Medulla oblongata (tissue), 1 donor: ENCODE data around the gene AP2A2.
"Not testable (repeated sequence)": the region's sequence is repeated elsewhere in the genome, so short reads cannot be mapped to it uniquely, and the experiment has no call there.

ENCODE experiments used
- DNase-seq: peaks from one replicate; pipeline ENCODE4 v3.0.0-alpha.2; 2015; ENCODE audit errors: extremely low spot score

Gene AP2A2

DNA sequence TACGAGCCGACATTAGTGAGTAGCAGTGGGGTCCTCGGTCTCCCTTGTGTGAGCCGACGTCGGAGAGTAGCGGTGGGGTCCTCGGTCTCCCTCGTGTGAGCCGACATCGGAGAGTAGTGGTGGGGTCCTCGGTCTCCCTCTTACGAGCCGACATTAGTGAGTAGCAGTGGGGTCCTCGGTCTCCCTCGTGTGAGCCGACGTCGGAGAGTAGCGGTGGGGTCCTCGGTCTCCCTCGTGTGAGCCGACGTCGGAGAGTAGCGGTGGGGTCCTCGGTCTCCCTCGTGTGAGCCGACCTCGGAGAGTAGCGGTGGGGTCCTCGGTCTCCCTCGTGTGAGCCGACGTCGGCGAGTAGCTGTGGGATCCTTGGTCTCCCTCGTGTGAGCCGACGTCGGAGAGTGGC, 49.7 kb downstream of the AP2A2 start:
- DNase-seq: not testable (repeated sequence)

GRCh38 chr11:975827-976226, 50.2 kb downstream of the AP2A2 start:
- DNase-seq: no peak

DNA sequence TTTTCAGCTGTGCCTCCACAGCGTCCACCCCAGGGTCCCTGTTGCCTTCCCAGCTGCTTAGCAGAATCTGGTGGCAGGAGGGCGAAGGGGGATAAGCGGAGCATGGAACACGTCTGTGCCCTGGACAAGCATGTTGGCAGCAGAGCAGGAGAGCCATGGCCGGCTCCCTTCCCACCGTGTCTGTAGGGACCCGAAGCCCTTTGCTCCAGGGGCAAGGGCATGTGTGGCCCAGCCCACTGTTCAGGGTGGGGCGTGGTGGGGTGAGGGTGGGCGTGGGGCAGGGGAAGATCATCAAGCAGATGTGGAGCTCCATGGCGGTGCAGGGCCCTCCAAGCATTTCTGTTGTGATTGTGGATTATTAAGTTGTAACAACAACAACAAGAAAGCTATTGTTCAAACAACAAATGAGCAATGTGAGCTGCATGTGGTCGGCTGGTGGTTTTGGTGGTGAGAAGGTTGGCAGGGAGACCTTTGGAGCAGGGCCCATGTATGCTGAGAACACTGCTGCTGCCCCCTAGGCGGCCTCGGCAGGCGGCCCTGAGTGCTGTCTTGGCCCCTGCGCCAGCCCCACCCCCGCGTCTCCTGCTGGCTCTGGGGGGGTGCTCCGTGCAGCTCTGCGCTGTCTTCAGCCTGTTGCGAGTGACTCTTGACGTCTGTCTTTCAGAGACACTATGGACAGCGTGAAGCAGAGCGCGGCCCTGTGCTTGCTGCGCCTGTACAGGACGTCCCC, 50.9 kb downstream of the AP2A2 start:
- DNase-seq: peak; percentile 88

DNA sequence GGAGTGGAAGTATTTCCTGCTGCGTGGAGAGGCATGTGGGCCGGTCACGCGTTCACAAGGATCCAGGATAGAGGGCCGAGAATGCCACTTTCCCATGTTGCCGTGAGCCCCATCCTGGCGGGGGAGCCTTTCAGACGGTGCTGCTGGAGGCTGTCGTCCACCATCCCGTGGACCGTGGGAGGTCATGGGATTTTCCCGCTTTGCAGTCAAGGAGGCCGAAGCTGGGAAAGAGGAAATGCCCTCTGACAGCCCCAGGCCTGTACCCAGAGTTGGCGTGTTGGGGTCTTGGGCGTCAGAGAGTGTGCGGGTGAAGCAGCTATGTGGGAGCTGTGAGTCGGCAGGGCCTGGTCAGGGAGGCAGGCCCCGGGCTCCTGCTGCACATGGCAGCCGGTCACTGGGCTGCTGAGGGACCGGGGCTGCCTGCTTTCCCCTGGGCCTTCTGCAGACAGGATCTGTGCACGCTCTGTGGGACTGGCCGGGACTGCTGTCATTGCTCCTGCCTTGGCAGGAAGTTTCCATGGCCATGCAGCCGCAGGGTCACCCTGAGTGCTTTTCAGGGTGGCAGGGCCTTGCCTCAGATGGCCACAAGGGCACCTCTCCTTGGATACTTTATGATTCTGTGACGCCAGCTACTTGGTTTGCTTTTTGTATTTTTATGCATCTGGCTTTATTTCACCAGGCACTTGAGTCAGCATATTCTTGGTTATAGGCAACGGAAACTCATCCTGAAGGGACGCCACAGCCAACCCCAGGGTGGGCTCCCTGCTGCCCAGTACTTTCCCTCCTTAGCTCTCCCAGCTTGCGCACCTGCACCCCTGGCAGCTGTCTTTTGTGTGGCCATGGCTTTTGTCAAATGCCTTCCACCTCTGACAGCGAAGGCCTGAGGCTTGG, 52.4 kb downstream of the AP2A2 start:
- DNase-seq: no peak

- no peak for DNase-seq
Observed at GRCh38 chr11:978781-979180, 53.1 kb downstream of the AP2A2 start.

GRCh38 chr11:980438-981357, 55.0 kb downstream of the AP2A2 start:
- no peak for DNase-seq

GRCh38 chr11:981764-982163, 56.1 kb downstream of the AP2A2 start:
- no peak for DNase-seq

DNA sequence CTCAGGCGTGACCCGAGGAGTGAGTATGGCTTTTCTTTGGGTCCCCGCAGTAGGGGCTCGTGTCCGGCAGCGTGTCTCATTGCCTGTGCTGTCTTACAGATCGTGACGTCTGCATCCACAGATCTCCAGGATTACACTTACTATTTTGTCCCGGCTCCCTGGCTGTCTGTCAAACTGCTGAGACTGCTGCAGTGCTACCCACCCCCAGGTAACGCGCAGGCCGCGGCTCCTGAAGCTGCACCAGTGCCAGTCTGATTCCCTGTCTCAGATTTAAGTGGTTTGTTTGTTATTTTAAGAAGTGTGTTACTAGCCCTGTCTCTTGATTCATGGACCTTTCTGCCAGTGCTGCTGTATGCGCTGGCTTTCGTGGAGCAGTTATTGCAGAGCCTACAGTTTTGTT, 58.9 kb downstream of the AP2A2 start:
- DNase-seq: no peak

DNA sequence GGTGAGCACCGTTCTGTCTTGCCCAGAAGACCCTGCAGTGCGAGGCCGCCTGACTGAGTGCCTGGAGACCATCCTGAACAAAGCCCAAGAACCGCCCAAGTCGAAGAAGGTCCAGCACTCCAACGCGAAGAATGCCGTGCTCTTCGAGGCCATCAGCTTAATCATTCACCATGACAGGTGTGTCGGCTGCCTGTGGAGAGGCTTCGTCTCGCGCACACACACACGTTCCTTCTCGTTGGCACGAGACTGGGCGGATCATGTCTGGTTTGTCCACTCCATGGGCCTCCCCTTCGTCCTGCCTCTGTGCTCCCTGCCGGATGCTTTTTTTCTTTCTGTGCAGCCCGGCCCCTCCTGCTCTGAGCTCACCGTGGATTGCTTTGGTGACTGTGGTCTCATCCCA, 59.7 kb downstream of the AP2A2 start:
- DNase-seq: no peak

DNA sequence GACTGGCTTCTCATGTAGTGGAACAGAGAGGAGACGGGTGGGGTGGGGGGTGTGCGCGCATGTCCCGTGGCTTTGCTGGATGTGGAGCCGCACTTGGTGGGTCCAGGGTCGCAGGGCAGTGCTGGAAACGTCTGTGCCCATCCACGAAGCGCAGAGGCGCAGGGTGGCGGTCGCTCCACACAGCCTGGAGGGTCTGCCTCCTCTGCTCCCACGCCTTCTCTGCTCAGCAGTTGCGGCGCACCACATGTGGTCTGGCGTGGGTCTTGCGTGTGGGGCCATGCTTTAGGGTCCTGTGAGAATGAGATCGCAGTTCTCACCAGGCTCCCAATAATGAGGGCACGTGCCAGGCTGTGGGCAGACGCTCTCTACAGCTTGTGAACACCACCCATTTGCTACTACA, 60.2 kb downstream of the AP2A2 start:
- DNase-seq: no peak

GRCh38 chr11:986270-986951, 60.7 kb downstream of the AP2A2 start:
- no peak for DNase-seq

GRCh38 chr11:986952-987305, 61.3 kb downstream of the AP2A2 start:
- no peak for DNase-seq

- no peak for DNase-seq
Observed at GRCh38 chr11:987671-988070, 62.0 kb downstream of the AP2A2 start.

DNA sequence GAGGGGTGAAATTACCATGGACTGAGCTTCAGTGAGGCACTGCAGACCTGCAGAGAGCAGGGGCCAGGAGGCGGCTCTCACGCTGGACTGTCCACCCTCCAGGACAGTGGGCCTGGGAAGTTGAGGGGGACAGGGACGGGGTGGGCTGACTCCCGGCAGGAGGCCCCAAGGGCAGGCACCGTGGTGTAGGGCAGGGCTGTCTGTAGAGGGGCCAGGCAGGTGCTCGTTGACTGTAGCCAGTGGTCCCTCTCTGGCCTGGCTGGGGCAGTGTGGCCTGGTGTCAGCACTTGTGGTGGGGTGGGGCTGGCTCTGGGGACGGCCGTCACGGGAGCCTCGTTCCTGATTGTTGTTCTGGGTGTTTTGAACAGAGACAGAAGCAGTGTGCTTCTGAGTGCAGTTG, 64.4 kb downstream of the AP2A2 start:
- no peak for DNase-seq

GRCh38 chr11:991034-991433, 65.4 kb downstream of the AP2A2 start:
- DNase-seq: no peak

- DNase-seq: no peak
Observed at GRCh38 chr11:991711-992307, 66.1 kb downstream of the AP2A2 start.

GRCh38 chr11:992577-992976, 66.9 kb downstream of the AP2A2 start:
- DNase-seq: no peak

DNA sequence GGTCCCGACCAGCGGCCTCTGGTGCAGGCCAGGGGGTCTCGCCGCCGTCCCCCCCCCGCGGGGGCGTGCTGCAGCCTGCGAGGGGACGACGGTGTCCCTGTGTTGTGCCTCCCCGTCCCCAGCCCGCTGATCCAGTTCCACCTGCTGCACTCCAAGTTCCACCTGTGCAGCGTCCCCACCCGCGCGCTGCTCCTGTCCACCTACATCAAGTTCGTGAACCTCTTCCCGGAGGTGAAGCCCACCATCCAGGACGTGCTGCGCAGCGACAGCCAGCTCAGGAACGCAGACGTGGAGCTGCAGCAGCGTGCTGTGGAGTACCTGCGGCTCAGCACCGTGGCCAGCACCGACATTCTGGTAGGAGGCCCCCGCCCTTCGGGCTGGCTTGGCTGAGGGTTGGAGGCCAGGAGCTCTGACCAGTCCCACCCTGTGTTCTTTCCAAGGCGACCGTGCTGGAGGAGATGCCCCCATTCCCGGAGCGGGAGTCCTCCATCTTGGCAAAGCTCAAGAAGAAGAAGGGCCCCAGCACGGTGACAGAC, 68.0 kb downstream of the AP2A2 start:
- no peak for DNase-seq

- DNase-seq: no peak
Observed at GRCh38 chr11:995044-995751, 69.5 kb downstream of the AP2A2 start.

DNA sequence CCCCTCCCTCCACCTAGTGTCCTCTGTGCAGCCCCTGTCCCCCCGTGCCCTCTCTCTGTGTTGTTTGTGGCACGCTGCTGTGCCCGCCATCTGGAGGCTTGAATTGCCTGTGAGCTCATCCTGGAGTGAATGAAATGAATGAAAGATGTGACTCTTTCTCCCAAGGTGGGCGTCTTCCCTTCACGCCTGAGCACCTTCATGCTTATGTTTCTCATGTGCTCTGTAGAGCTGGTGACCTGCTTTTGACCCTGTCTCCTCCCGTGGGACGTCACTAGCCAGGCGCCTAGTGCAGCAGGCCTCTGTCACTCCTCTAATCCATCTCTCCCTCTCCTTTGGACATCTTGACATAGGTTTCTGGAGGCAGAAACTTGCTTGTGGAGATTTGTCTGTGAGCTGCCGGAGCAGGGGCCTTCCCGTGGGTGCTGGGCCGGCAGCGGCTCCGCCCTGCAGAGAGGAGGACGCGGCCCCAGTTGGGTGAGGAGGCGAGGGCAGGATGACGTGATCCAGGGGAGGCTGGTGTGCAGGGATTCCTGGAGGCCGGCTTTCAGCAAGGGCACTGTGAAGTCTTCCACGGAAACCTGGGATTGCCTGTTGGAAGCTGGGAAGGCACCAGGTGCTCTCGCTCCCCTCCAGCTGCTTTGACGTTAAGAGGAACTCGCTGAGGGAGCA, 70.2 kb downstream of the AP2A2 start:
- DNase-seq: no peak
